Mucosa of rectum (tissue), 2 donors: Measurements from ENCODE around the gene PHLDB3.
"Not testable (repeated sequence)": the region's sequence is repeated elsewhere in the genome, so short reads cannot be mapped to it uniquely, and the experiment has no call there.

Experiments
- H3K27ac ChIP-seq, 2 donors: one replicate each; pipeline ENCODE4 v1.7.0; 2013; ENCODE audit warnings: inconsistent platforms in 2 of 2, low read depth in 2 of 2, low read length in 2 of 2
- H3K27me3 ChIP-seq, 2 donors: one replicate each; pipeline ENCODE4 v1.7.0; 2013; ENCODE audit warnings: low read length in 2 of 2; ENCODE audit not compliant: control insufficient read depth in 2 of 2, insufficient read depth in 2 of 2
- H3K36me3 ChIP-seq, 2 donors: one replicate each; pipeline ENCODE4 v1.7.0; 2013; ENCODE audit warnings: low read length in 2 of 2; ENCODE audit not compliant: control insufficient read depth in 2 of 2, insufficient read depth in 2 of 2
- H3K4me1 ChIP-seq, 2 donors: one replicate each; pipeline ENCODE4 v1.7.0; 2013; ENCODE audit warnings: low read length in 2 of 2, mild to moderate bottlenecking in 1 of 2; ENCODE audit not compliant: control insufficient read depth in 2 of 2, insufficient read depth in 2 of 2
- H3K4me3 ChIP-seq, 2 donors: one replicate each; pipeline ENCODE4 v1.7.0; 2013; ENCODE audit warnings: low read length in 2 of 2
- H3K9ac ChIP-seq, 2 donors: one replicate each; pipeline ENCODE4 v1.7.0; 2013; ENCODE audit warnings: low read length in 2 of 2, low read depth in 1 of 2, mild to moderate bottlenecking in 1 of 2
- H3K9me3 ChIP-seq, 2 donors: one replicate each; pipeline ENCODE4 v1.7.0; 2013; ENCODE audit warnings: low read length in 2 of 2; ENCODE audit not compliant: control insufficient read depth in 2 of 2
- donor health status: healthy.
- donor health status: Normal muscosa, but diverticular disease.

Gene PHLDB3

DNA sequence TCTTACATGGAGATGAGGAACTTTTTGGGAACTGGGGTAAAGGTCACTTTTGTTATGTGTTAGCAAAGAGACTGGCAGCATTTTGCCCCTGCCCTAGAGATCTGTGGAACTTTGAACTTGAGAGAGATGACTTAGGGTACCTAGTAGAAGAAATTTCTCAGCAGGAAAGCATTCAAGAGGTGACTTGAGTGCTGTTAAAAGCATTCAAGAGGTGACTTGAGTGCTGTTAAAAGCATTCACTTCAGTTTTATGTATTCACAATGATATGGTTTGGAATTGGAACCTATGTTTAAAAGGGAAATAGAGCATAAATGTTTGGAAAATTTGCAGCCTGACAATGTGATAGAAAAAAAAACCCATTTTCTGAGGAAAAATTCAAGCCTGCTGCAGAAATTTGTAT, 7.9 kb upstream of the PHLDB3 start:
- H3K36me3 ChIP-seq: peaks cover 37 to 43% of the 10 kb centered on the region in 2 donors

DNA sequence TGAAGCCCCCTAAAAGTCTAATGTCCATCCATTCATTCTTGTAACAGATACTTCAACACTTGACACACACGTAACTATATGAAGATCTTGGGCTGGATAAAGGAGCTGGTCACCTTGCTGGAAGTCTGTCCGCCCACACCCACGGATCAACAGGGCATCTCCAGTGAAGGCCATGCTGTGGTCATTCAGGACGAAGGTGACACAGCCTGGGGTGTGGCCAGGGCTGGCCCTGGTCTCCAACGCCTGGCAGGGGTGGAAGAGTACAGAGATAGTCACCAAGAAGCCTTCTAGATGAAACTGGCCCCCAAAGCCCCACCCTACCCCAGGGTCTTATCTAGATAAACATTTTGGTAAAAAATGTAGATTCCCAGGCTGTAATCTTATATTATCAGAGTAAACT, 6.8 kb upstream of the PHLDB3 start:
- no peaks in the 10 kb centered on the region for H3K4me1 ChIP-seq
- peaks cover 28 to 40% of the 10 kb centered on the region in 2 donors for H3K36me3 ChIP-seq

More for the DNA sequence above, 7.9 kb upstream of the PHLDB3 start:
- not testable (repeated sequence) for H3K4me3 ChIP-seq, H3K9ac ChIP-seq, H3K4me1 ChIP-seq, H3K27me3 ChIP-seq, H3K9me3 ChIP-seq, H3K27ac ChIP-seq

DNA sequence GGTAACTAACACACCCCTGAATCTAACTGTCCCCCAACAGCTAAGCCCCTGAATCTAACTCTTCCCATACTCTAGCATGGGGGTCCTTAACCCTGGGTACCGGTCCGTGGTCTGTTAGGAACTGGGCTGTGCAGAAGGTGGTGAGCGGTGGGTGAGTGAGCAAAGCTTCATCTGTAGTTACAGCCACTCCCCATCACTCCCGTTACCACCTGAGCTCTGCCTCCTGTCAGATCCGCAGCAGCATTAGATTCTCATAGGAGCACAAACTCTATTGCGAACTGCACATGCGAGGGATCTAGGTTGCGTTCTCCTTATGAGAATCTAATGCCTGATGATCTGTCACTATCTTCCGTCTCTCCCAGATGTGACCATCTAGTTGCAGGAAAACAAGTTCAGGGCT, 6.2 kb upstream of the PHLDB3 start:
- Histone ChIP-seq H3K4me1 (no peaks in the 10 kb centered on the region), H3K27me3 (no peaks in the 10 kb centered on the region), H3K27ac (no peak overlapping the region), H3K9ac (no peak overlapping the region), H3K9me3 (no peaks in the 10 kb centered on the region), H3K4me3 (no peak overlapping the region), H3K36me3 (peaks cover 32 to 45% of the 10 kb centered on the region in 2 donors)

More for the DNA sequence above, 6.8 kb upstream of the PHLDB3 start:
- H3K9me3 ChIP-seq: no peaks in the 10 kb centered on the region
- H3K27ac ChIP-seq: no peak overlapping the region
- H3K27me3 ChIP-seq: no peaks in the 10 kb centered on the region
- no peak overlapping the region for H3K4me3 ChIP-seq
- H3K9ac ChIP-seq: no peak overlapping the region

DNA sequence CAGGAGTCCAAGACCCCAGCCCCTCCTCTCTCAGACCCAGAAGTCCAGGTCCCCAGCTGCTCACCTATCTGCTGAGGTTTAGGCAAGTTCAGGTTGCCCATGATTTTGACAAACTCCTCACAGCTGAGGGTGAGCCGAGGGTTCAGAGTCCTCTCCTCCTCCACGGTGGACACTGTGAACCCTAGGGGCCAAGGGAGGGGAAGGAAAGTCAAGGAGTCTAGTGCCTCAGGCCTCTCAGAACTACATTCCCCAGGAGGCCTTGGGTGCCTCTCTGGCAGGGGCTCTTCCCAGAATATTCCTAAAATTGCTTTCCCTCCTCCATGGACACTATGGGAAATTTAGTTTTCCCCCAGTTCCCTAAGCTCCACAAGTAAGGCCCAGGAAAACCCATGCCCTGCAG, 3.3 kb upstream of the PHLDB3 start:
- H3K9ac ChIP-seq: no peak overlapping the region
- no peak overlapping the region for H3K4me3 ChIP-seq
- H3K36me3 ChIP-seq: peaks cover 32 to 37% of the 10 kb centered on the region in 2 donors
- no peaks in the 10 kb centered on the region for H3K27me3 ChIP-seq
- H3K27ac ChIP-seq: no peak overlapping the region
- H3K4me1 ChIP-seq: peaks cover 6 to 8% of the 10 kb centered on the region in 2 donors
- no peaks in the 10 kb centered on the region for H3K9me3 ChIP-seq

DNA sequence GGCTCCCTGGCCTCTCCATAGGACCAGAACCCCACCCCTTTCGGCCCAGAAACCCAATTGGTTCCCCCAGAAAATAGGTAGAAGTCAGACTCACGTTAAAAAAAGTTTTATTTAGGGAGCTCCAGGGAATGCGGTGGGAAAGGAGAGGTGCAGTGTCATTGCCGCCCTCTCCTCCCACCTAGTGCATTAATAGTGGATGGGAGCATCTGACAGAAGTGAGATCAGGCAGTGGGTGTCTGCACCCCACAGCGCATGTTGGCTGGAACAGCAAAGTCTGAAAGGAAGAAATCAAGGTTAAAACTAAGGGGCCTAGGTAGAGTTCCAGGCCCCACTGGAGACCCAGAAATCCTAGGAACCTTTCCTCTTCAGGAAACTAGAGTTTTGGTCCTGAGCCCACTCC, 2.1 kb upstream of the PHLDB3 start:
- Histone ChIP-seq H3K27me3 (no peaks in the 10 kb centered on the region), H3K9me3 (no peaks in the 10 kb centered on the region), H3K9ac (no peak overlapping the region), H3K4me3 (no peak overlapping the region), H3K27ac (no peak overlapping the region), H3K36me3 (peaks cover 32 to 37% of the 10 kb centered on the region in 2 donors), H3K4me1 (peaks cover 6 to 8% of the 10 kb centered on the region in 2 donors)

DNA sequence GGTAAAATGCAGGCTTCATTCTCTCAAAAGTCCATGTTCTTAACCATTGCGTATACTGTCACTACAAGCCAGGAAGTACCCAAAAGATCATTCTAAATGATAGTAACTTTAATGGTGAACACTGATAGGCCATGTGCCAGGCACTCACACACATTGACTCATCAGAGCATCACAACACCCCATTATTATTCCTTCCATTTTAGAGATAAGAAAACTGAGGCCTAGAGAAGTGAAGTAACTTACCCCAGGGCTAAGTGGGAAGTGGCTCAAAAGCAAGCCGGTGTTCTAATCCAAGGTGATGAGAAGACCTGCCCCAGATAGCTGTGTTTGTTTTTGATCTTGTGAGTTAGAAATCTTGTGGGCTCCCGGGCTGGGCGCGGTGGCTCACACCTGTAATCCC, 1.4 kb upstream of the PHLDB3 start:
- Histone ChIP-seq H3K4me3 (no peak overlapping the region), H3K9ac (no peak overlapping the region), H3K36me3 (peaks cover 28 to 35% of the 10 kb centered on the region in 2 donors), H3K4me1 (peaks cover 6 to 8% of the 10 kb centered on the region in 2 donors), H3K27ac (no peak overlapping the region), H3K9me3 (no peaks in the 10 kb centered on the region), H3K27me3 (no peaks in the 10 kb centered on the region)

DNA sequence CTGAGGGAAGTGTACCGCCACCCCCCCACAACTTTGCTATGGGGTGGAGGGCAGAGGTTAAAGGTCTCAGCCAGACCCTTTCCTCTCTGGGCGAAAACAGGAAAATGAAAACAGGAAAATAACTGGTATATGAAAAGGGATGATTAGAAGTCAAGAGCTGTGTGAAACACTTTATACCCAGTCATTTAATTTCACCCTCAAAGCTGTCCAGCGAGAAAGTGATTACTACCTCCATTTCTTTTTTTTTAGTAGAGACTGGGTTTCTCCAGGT, 575 bp upstream of the PHLDB3 start:
- no peak overlapping the region for H3K4me3 ChIP-seq
- peak overlapping the region in 1 of 2 donors; percentile 82 for H3K9ac ChIP-seq
- peak overlapping the region; percentile 38 to 83 for H3K27ac ChIP-seq

DNA sequence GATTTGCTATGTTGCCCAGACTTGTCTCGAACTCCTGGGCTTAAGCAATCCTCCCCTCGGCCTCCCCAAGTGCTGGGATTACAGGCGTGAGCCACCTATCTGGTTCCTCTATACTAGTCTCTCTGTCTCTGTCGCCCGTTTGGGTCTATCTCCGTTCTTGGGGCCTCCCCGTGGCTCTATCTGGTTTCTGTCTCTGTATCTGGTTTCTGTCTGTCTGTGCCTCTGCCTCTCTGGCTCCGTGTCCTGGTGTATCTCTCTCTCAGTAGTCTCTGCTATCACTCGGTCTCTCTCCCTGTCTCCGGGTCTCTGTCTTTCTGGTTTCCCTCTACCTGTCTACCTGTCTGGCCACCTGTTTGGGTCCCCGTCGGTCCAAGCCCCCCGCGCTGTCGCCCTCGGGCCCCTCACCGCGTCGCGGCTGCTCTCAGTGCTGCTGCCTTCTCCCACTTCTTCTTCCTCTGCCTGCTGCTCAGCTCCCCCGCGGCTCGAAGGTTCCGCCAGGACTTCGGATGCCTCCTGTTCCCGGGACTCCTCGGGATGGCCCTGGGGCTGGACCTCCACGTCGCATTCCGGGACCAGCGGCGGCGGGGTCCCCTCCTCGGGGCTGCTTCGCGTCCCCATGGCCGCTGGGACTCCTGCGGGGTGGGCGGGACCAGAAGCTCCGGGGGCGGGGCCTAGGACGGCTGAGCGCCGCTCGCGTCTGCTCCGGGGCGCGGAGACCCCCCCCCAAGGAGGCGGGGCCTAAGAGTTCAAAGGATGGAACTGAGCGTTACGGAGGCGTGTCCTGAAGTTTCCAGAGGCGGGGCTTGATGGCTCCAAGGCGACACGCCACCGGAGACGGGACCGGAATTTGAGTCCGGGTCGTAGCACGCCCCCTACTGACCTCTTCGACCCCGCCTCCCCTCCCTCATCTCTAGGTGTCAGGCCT, 783 bp downstream of the PHLDB3 start:
- no peaks in the 10 kb centered on the region for H3K9me3 ChIP-seq
- peaks cover 14 to 25% of the 10 kb centered on the region in 2 donors for H3K36me3 ChIP-seq
- peaks cover 10 to 11% of the 10 kb centered on the region in 2 donors for H3K4me1 ChIP-seq
- peak overlapping the region; percentile 82 to 84 for H3K9ac ChIP-seq
- H3K27ac ChIP-seq: peak overlapping the region; percentile 77 to 83
- no peaks in the 10 kb centered on the region for H3K27me3 ChIP-seq
- peak overlapping the region; percentile 74 to 79 for H3K4me3 ChIP-seq

More for the DNA sequence above, 575 bp upstream of the PHLDB3 start:
- H3K9me3 ChIP-seq: no peaks in the 10 kb centered on the region
- peaks cover 6 to 8% of the 10 kb centered on the region in 2 donors for H3K4me1 ChIP-seq
- H3K36me3 ChIP-seq: peaks cover 23 to 30% of the 10 kb centered on the region in 2 donors
- no peaks in the 10 kb centered on the region for H3K27me3 ChIP-seq

DNA sequence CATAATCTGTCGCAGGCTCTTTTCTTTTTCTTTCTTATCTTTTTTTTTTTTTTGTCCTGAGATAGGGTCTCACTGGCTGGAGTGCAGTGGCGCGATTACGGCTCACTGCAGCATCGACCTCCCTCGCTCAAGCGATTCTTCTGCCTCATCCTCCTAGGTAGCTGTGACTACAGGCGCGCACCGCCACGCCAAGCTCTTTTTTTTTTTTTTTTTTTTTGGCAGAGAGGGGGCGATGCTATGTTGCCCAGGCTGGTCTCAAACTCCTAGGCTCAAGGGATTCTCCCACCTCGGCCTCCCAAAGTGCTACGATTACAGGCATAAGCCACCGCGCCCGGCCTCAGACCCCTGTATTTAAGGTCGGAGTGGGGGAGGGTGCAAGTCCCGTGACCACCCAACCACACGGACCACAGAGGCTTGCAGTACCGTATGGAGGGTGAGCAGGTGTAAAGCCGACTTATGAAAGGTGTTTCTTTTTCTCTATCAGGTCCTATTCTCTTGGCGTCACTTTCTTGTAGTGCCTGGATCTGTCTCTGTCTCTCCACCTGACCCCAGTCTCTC, 2.0 kb downstream of the PHLDB3 start:
- no peaks in the 10 kb centered on the region for H3K9me3 ChIP-seq
- H3K4me3 ChIP-seq: peak overlapping the region in 1 of 2 donors; percentile 79
- peaks cover 10 to 12% of the 10 kb centered on the region in 2 donors for H3K4me1 ChIP-seq
- H3K9ac ChIP-seq: no peak overlapping the region
- H3K27ac ChIP-seq: no peak overlapping the region
- H3K36me3 ChIP-seq: peaks cover 4 to 25% of the 10 kb centered on the region in 2 donors
- H3K27me3 ChIP-seq: no peaks in the 10 kb centered on the region

DNA sequence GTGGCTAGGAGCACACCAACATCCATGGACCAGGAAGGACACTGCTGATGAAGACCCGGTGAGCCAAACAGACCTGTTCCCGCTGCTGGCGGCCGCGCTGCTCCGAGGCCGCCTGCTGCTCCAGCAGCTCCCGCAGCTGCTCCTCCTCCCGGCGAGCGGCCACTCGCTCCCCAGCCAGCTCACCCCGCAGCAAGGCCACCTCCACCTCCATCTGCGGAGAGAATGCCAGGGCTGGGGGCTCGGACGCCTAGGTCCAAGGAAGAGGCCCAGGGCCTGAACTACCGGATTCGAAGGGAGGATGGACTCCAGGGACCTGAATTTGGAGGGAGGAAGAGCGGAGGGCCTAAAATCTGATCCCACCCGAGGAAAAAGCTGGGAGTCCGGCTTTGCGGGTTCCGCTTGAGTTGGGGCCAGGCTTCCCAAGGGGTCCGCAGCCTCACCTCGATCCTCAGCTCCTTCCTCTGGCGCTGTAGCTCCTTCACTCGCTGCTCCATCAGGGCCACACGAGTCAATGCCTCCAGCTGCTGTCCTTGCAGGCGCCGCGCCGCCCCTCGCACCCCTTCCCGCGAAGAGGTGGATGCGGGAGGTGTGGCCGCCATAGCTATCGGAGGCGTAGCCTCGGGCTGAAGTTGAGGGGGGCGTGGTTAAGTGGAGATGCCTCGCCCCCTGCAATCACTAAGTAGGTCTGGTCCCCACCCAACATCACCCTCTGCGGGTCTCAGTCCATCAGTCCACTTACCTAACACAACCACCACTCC, 2.7 kb downstream of the PHLDB3 start:
- H3K9ac ChIP-seq: no peak overlapping the region
- H3K27me3 ChIP-seq: no peaks in the 10 kb centered on the region
- H3K4me1 ChIP-seq: peaks cover 10 to 12% of the 10 kb centered on the region in 2 donors
- no peaks in the 10 kb centered on the region for H3K9me3 ChIP-seq
- peaks cover 9 to 31% of the 10 kb centered on the region in 2 donors for H3K36me3 ChIP-seq
- no peak overlapping the region for H3K27ac ChIP-seq
- H3K4me3 ChIP-seq: no peak overlapping the region
